HG03025 (cell line): ENCODE measurements around the gene SFR1.

Source experiments
- ATAC-seq: cut with Tn5 transposase; IDR thresholded peaks from one replicate; pipeline ENCODE4 v1.9.1; 2021; ENCODE audit warnings: mild to moderate bottlenecking, moderate library complexity; ENCODE audit not compliant: unreplicated experiment, low FRiP score

The SFR1 gene

DNA sequence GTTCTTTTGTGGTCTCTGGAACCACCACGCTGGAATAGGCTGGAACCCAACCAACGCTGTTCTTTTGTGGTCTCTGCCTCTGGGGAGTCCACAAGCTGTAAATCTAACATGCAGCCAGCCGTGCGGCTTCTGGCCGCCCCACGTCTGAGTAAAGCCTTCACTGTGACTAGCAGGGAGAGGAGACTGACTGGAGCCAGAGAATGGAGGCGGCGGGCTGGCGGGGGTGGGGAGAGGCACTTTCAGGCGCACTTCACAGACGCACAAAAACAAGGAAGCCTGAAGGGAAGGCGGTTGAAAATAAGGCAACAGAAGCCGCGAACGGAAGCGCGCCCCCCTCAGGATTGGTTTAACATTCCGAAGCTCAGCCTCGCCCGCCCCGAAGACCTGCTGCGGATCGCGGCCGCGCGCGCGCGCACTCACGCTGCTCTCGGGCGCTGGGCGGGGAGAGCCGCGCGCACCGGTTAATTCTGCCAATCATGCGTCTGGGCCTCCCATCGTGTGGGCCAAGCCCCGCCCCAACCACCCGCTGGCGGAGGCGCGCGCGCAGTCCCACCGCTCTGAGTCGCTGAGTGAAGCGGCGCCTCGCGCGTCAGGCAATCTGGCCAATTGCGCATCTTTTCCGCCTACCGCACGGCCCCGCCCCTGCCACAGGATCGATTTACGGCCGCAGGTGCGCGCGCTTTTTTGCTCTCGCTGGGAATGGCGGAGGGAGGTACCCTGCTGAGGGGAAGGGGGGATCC, at the start of gene SFR1:
Gene SFR1, plus strand, starts transcription at position 687 of the 740 bp plus-strand sequence. Its CDS starts 13 bp downstream, at position 700.
- peak; percentile 93 for ATAC-seq

DNA sequence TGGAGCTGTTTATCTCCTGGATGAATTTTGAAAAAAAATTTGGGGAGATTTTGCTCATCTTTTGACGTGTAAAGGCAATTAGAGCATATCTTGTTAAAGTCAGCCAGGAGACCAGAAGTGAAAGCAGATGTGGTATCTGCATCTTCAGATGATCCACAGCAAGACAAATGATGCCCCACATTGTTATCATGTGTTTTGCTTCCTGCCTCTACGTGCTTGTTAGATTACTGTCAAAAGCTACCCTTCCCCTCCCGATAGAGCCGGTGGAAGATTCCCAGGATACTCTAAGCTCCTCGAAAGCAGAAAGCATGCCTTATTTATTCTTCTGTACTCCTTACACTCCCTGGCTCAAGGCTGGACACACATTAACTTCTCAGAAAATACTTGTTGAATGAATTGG, 49.2 kb upstream of the SFR1 start:
- no peak for ATAC-seq

DNA sequence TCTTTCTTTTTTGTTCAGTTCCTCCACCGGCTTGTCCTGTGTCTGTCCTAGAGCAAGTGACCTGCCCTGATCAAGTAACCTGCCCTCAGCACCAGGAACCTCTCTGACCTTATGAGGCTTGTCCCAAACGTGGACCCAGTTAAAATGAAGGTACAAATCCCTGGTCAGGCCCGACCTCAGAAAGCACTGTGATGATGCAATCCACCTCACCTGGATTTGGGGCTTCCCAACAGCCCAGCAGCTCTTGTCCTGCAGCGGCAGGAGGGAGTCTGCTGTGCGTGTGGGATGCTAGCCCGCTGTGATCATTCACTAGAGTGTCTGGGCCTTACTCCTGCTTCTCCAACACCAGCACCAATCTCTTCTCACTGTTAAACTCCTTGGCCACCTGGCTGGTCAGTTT, 47.5 kb upstream of the SFR1 start:
- no peak for ATAC-seq

GRCh38 chr10:104076743-104077160, 45.2 kb upstream of the SFR1 start:
- ATAC-seq = no peak

- ATAC-seq = no peak
Observed at GRCh38 chr10:104077247-104077646, 44.7 kb upstream of the SFR1 start.

GRCh38 chr10:104077663-104078151, 44.3 kb upstream of the SFR1 start:
- no peak for ATAC-seq

DNA sequence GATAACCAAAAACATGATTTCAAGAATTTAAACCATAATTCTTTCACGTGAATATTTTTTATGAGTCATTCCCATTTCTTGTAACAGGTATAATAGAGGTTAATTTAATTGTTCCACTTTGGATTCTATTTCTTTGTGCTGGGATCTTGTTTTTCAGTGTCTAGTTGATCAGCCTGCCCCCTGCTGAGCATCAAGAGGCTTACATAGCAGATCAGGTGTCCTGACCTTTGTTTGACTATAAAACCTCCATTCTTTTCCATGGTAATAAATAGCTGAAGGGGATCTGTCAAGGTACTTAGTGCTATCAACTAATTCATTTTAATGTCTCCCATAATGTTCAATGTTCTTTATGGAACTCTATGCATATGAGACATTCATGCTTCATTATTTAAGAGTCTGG, 41.2 kb upstream of the SFR1 start:
- ATAC-seq = no peak

DNA sequence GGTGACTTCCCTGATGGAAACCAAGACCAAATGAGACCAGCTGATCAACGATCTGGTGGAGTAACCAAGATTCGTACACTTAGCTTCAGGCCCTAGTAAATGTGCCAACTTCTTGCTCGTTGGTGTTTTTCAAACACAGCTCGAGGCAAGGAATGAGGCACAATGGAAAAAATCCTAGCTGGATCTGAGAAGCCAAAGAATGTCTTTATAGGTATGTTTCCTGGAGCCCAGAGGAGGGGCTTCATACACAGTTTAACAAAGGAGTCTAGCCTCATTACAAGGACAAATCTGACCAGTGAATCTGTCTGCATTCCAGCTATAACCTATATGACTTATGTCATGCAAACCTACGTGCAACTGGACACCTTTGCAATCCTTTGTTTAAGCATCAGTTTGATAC, 40.0 kb upstream of the SFR1 start:
- no peak for ATAC-seq

GRCh38 chr10:104084482-104085142, 37.4 kb upstream of the SFR1 start:
- ATAC-seq = no peak

DNA sequence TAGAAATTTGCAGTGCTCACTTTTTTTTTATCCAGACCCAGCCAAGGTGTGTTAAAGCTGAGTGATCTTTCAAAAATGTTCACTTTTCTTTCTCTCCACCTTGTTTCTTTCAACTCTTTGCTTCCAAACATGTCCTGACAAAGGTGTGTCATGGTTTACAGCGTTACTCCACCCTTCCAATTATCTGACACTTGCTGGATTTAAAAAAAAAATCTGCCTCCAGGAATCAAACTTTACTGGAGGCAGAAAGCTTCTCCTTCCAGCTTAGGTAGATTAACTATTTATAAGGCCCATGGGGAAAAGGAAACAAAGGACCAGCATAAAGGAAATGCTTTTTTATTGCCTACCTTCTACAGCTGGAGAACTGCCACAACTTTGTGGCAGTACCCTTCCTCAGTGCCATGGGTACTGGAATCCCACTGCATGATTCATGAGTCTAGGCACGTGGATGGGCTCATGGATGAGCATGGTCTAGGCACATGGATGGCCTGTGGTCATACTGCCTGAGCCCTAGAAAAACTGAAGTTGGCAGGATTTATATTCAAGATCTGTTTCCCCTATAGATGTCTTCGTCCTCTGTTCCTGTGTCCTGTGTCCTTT, 36.1 kb upstream of the SFR1 start, which contains the start of gene COL17A1:
Gene COL17A1, minus strand, starts transcription at position 80 of the 600 bp plus-strand sequence. CDS start 5,207 bp downstream, outside the sequence.
- ATAC-seq = no peak

GRCh38 chr10:104088239-104088638, 33.7 kb upstream of the SFR1 start:
- no peak for ATAC-seq

GRCh38 chr10:104089621-104090020, 32.4 kb upstream of the SFR1 start:
- no peak for ATAC-seq

- no peak for ATAC-seq
Observed at GRCh38 chr10:104090611-104091010, 31.4 kb upstream of the SFR1 start.

DNA sequence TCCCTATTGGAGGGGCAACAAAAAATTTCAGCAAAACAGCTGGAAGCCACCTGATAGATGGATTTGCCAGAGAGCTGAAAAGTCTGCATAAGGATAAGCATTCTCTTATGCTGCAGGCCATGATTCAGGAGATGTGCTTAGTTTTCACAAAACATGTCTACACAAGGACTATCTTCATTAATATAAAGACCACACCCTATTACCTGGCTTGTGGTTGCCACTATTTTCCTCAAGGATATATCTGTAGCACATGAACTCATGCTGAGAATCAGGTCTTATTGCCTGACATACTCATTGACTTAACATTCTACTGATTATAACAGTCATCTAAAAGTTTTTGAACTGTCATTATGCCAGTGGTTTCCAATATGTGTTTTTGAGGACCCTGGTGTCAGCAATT, 29.2 kb upstream of the SFR1 start:
- no peak for ATAC-seq

DNA sequence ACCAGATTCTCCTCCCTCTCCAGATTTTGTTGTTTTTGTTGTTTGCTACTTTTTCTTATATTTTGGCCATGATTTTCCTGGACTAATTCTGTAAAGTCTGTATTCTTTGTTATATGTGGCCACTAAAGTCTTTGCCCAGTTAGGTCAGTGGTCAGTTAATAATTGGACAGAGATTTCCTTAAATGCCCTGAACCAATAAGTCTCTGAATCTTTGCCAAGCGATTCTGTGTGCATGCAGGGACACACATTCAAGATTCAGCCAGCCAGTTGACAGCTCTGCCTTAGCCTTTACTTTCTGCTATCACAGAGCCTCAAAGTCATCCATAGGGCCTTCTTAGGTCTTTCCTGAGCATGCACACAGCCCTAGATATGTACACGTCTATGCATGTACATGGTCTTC, 25.3 kb upstream of the SFR1 start:
- ATAC-seq = no peak

DNA sequence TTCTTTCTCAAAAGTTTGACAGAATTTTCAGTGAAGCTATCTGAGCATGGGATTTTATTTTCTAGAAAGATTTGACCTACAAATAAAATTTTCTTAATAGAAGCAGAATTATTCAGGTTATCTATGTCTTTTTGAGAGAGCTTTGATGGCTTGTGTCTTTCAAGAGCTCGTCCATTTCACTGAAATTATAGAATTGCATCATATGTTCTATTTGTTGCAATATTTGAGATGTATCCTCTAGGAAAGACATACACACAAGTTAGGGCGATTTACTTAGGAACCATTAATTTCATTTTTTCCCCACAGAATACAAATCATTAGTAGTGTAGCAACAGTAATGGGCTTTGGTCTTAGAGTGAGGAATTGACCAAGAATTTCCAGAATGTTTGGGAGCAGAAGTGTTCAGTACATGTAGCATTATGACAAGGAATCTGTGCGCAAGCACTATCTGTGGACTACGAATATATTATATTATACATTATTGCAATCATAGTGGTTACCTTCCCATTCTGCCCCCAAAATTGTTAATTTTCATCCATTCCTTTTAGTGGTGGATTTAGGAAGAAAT, 23.5 kb upstream of the SFR1 start:
- ATAC-seq = no peak

DNA sequence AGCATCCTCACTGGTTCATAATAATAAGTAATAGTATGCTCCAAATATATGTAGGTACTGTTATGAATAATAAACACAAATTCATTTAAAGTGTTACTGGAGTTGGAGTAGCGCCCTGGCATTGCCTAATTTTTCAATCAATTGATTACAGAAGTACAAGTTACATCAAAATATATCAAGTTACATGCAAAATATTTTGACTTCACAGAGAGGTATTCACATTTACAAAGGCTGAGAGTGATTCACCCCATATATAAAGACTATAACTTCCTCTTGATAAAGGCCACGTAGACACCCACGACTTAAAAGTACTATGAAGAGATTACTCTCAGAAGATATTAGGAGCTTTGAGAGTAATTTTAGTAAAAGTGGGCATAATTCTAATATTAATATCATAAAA, 22.7 kb upstream of the SFR1 start:
- ATAC-seq = no peak

DNA sequence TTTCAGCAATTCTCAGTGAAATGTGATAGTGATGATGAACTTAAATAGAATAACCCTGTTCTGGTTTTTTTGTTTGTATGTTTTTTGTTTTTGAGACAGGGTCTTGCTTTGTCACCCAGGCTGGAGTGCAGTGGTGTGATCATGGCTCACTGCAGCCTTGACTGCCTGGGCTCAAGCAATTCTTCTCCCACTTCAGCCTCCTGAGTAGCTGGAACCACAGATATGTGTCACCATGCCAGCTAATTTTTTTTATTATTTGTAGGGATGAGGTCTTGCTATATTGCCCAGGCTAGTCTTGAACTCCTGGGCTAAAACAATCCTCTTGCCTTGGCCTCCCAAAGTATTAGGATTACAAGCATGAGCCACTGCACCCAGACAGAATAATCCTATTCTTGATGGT, 22.0 kb upstream of the SFR1 start:
- ATAC-seq = no peak

DNA sequence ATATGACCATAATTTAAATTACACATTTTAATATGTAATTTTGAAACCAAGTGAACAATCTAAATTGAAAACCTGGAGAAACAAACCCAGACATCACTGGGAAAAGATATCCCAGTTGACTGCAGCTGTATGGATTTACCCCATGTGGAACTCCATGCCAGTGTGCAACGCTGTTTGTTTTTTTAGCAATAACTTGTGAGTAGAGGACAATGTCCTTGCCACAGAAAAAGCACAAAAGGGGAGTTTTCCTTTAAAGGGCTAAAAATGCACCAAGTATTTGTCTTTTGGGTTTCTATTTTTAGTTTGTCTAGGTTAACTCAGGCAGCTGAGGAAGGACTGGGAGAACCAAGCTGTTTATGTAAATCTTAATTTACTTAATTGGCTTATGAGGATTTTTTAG, 21.2 kb upstream of the SFR1 start:
- no peak for ATAC-seq

DNA sequence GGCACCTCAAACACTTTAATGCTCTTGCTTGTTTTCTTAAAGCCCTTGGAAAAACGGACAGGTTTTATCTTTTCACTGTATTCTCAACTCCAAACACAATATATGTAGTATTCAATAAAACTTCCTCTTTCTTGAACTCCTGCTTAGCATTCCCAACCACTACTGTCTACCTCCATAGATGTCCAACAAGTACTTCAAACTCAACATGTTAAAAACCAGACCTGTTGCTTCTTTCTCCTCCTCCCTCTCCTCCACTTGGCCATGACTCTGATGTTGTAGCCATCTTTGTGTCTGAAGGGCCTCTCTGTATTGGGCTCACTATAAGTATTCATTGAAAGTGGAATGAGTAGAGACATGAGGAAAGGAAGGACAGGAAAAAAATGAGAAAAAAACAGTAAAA, 20.1 kb upstream of the SFR1 start:
- no peak for ATAC-seq

DNA sequence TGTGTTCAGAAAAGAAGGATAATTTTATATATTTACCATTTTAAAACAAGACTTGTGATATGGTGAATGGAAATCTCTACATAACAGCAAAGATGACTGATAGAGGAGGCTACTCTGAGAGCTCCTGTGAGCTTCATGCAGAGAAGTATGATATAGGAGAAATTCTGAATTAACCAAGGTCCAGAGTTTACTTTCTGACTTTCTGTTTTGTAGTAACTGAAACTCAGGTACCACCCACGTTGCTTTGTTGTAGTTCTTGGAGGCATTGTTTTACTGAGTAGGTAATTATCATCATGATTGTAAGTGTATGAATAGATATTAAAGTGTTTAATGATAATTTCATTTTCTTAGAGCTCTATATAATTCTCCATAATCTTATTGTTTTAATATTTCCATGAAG, 18.0 kb upstream of the SFR1 start:
- ATAC-seq = no peak
